ENCODE data around the gene GJD4. TPM values are rescaled to one million over a fixed set of nuclear protein-coding genes. Genes with fewer than 3 reads are reported as not detected.

Gene GJD4
- total RNA-seq, 2 donors from 2014 or later, result not detected

GRCh38 chr10:35641676-35642034, 36.5 kb downstream of the GJD4 start:
- peak; percentile 17 for ATAC-seq
- peak in 1 of 2 donors; percentile 29 for DNase-seq
- intact Hi-C loops (cut with DNase I, micrococcal nuclease), result no loop called here

- ATAC-seq (peak; percentile 88), DNase-seq (peak; percentile 91 to 94)
- intact Hi-C loops (cut with DNase I, micrococcal nuclease), result no loop called here
Observed at GRCh38 chr10:35642035-35642792, 37.1 kb downstream of the GJD4 start, which contains the start of gene FZD8. FZD8 (minus strand) TSS chr10:35642296; CDS start chr10:35641429, 867 bp downstream.

GRCh38 chr10:35642793-35643114, 37.6 kb downstream of the GJD4 start:
- DNase-seq (no peak), ATAC-seq (no peak)
- intact Hi-C loops (cut with DNase I, micrococcal nuclease), result no loop called here

- DNase-seq, result peak; percentile 69 to 76
- ATAC-seq, result peak; percentile 24
- intact Hi-C loops (cut with DNase I, micrococcal nuclease), result no loop called here
Observed at GRCh38 chr10:35643151-35644049, 38.3 kb downstream of the GJD4 start.

GRCh38 chr10:35644050-35644950, 39.2 kb downstream of the GJD4 start:
- DNase-seq, result no peak
- intact Hi-C loops (cut with DNase I, micrococcal nuclease), result no loop called here
- ATAC-seq, result no peak

- no peak for ATAC-seq
- no peak for DNase-seq
- intact Hi-C loops (cut with DNase I, micrococcal nuclease), result no loop called here
Observed at GRCh38 chr10:35650894-35651293, 45.8 kb downstream of the GJD4 start.

- no peak for ATAC-seq
- no peak for DNase-seq
- intact Hi-C loops (cut with DNase I, micrococcal nuclease), result no loop called here
Observed at GRCh38 chr10:35652824-35653223, 47.7 kb downstream of the GJD4 start.

GRCh38 chr10:35657621-35658020, 52.5 kb downstream of the GJD4 start:
- intact Hi-C loops (cut with DNase I, micrococcal nuclease), result no loop called here
- ATAC-seq, result no peak
- DNase-seq, result no peak

Other genes with a start within 250 kb of the GJD4 start
- gene FZD8, start 37.0 kb downstream of the GJD4 start, total RNA-seq, result 10 to 100 TPM; 13.9 to 25.5 TPM

Measured in left colon (tissue), 2 donors.